Muscle of arm (tissue), 12 donors: Measurements from ENCODE around the gene ASIC4. TPM values are rescaled to one million over a fixed set of nuclear protein-coding genes. Genes with fewer than 3 reads are reported as not detected.

Experiments used
- DNase-seq: peaks from one replicate; pipeline ENCODE4 v3.0.0-alpha.2; 2013
- polyA plus RNA-seq, 12 donors: library from polyadenylated mRNA; unstranded; fragments of 120-200 nt; gene quantifications; one replicate each; pipeline ENCODE4 v1.2.1, GENCODE V29; 2013; ENCODE audit not compliant: insufficient read length in 12 of 12

Gene ASIC4
- polyA plus RNA-seq, 12 donors, result 0.24 to 1.1 (median 0.48) TPM; not detected in 2

DNA sequence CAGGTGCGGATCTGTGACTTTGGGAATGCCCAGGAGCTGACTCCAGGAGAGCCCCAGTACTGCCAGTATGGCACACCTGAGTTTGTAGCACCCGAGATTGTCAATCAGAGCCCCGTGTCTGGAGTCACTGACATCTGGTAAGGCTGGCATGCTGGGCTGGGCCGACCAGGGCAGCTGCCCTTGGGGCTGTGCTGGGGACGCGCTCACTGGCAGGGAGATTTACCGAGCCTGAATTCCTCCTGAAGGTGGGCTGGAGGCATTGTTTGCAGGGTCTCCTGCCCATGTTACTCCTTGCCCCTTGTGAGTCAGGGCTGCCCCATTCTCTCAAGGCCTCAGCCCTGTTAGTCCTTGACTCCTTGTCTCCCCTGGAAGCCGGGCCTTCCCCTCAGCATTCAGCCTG lies 34.3 kb upstream of the ASIC4 start:
- no peak for DNase-seq

DNA sequence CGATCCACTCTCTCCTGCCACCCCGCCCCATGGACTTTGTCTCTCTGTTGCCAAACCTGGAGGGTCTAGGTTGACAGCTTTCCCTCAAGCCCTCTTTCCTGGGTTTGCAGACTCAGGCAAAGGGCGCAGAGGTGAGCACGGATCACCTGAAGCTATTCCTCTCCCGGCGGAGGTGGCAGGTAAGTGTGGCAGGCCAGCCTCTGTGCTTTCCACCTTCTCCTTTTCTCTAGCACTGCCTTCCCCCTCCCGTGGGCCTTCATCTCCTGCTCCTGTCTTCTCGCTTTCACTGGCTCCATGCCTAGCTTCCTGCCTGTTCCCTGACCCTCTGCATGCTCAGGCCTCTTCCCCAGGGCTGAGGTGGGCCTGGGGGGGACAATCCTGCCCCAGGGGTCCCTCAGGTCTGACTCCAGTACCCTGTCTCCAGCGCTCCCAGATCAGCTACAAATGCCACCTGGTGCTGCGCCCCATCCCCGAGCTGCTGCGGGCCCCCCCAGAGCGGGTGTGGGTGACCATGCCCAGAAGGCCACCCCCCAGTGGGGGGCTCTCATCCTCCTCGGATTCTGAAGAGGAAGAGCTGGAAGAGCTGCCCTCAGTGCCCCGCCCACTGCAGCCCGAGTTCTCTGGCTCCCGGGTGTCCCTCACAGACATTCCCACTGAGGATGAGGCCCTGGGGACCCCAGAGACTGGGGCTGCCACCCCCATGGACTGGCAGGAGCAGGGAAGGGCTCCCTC lies 31.4 kb upstream of the ASIC4 start:
- DNase-seq, result no peak

DNA sequence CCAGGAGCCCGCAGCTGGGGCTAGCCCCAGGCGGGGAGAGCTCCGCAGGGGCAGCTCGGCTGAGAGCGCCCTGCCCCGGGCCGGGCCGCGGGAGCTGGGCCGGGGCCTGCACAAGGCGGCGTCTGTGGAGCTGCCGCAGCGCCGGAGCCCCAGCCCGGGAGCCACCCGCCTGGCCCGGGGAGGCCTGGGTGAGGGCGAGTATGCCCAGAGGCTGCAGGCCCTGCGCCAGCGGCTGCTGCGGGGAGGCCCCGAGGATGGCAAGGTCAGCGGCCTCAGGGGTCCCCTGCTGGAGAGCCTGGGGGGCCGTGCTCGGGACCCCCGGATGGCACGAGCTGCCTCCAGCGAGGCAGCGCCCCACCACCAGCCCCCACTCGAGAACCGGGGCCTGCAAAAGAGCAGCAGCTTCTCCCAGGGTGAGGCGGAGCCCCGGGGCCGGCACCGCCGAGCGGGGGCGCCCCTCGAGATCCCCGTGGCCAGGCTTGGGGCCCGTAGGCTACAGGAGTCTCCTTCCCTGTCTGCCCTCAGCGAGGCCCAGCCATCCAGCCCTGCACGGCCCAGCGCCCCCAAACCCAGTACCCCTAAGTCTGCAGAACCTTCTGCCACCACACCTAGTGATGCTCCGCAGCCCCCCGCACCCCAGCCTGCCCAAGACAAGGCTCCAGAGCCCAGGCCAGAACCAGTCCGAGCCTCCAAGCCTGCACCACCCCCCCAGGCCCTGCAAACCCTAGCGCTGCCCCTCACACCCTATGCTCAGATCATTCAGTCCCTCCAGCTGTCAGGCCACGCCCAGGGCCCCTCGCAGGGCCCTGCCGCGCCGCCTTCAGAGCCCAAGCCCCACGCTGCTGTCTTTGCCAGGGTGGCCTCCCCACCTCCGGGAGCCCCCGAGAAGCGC lies 30.6 kb upstream of the ASIC4 start:
- no peak for DNase-seq

DNA sequence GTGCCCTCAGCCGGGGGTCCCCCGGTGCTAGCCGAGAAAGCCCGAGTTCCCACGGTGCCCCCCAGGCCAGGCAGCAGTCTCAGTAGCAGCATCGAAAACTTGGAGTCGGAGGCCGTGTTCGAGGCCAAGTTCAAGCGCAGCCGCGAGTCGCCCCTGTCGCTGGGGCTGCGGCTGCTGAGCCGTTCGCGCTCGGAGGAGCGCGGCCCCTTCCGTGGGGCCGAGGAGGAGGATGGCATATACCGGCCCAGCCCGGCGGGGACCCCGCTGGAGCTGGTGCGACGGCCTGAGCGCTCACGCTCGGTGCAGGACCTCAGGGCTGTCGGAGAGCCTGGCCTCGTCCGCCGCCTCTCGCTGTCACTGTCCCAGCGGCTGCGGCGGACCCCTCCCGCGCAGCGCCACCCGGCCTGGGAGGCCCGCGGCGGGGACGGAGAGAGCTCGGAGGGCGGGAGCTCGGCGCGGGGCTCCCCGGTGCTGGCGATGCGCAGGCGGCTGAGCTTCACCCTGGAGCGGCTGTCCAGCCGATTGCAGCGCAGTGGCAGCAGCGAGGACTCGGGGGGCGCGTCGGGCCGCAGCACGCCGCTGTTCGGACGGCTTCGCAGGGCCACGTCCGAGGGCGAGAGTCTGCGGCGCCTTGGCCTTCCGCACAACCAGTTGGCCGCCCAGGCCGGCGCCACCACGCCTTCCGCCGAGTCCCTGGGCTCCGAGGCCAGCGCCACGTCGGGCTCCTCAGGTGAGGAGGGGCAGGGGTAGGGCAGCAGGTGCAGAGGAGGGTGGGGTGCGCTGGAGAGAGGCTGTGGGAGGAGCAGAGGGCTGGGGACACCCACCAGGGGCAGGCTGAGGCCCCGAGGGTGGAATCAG lies 29.7 kb upstream of the ASIC4 start:
- no peak for DNase-seq

DNA sequence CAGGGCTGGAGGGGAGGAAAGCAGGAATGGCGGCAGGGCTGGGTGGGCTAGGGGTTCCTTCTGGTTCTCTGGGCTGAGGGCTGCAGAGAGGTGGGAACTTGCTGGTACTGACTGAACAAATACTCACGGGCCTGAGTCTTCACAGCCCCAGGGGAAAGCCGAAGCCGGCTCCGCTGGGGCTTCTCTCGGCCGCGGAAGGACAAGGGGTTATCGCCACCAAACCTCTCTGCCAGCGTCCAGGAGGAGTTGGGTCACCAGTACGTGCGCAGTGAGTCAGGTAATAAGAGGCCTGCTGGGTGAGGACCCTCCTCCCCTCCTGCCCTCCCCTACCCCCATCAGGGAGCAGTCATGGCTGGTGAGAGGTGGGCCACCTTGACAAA lies 29.1 kb upstream of the ASIC4 start:
- DNase-seq, result no peak

DNA sequence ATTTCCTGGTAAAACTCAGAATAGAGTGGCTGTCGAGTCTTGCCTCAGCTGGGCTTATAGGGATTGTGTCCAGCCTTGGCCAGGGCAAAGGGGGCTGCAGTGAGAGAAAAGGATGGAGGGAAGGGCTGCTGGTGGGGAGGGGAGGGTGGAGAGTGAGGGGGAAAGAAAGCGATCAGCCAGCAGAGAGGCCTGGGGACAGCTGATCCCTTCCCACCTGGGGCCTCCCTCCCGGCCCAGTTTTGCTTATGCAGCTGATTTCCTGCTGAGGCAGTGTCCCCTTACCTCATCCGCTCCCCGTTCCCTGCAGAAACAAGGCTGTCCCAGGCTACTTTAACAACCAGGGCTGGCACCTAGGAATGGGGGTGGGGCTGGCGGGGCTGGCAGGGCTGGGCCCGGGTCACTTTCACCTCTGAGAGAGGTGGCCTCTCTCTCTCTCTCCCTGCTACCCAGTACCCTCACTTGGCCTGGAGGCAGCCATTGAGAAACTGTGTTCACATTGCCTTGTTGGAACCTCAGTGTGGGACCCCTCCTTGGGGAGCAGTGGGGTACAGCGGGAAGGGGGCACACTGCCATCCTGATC lies 27.8 kb upstream of the ASIC4 start:
- no peak for DNase-seq

DNA sequence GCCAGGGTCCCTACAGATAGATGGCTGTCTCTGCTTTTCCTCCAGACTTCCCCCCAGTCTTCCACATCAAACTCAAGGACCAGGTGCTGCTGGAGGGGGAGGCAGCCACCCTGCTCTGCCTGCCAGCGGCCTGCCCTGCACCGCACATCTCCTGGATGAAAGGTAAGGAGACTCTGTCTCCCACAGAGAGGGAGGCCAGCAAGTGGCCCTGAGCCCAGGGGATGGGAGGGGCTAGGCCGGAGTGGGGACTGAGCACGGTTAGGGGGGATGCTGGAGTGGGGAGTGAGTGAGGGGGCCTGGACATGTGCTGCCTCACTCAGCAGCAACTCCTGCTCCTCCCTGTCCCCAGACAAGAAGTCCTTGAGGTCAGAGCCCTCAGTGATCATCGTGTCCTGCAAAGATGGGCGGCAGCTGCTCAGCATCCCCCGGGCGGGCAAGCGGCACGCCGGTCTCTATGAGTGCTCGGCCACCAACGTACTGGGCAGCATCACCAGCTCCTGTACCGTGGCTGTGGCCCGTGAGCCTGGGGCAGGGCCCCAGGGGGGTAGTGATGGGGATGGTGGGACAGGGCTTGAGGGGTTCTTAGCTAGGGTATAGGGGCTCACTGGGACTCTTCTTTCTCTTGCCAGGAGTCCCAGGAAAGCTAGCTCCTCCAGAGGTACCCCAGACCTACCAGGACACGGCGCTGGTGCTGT lies 26.0 kb upstream of the ASIC4 start:
- DNase-seq, result no peak

DNA sequence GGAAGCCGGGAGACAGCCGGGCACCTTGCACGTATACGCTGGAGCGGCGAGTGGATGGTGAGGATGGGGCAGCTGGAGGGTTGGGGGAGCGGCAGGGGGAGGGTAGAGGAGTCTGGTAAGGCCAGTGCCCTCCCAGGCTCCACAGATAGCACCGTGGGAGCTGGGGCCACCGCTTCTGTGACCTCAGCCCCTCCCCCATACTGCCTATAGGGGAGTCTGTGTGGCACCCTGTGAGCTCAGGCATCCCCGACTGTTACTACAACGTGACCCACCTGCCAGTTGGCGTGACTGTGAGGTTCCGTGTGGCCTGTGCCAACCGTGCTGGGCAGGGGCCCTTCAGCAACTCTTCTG lies 25.5 kb upstream of the ASIC4 start:
- DNase-seq, result no peak

DNA sequence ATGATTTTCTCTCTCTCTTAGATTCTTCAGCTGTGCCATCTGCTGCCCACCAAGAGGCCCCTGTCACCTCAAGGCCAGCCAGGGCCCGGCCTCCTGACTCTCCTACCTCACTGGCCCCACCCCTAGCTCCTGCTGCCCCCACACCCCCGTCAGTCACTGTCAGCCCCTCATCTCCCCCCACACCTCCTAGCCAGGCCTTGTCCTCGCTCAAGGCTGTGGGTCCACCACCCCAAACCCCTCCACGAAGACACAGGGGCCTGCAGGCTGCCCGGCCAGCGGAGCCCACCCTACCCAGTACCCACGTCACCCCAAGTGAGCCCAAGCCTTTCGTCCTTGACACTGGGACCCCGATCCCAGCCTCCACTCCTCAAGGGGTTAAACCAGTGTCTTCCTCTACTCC lies 25.0 kb upstream of the ASIC4 start:
- DNase-seq, result no peak

DNA sequence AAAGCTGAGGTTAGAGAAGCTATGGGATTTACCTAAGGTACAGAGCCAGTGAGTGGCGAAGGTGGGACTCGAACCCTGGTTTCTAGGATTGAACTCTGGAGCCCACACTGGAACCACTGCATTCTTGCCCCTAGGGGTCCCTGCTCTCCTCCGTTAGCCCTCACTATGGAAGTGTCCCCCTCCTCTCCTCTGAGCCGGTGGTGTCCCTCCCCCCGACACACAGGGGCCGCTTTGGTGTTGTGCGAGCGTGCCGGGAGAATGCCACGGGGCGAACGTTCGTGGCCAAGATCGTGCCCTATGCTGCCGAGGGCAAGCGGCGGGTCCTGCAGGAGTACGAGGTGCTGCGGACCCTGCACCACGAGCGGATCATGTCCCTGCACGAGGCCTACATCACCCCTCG lies 24.1 kb upstream of the ASIC4 start:
- no peak for DNase-seq

DNA sequence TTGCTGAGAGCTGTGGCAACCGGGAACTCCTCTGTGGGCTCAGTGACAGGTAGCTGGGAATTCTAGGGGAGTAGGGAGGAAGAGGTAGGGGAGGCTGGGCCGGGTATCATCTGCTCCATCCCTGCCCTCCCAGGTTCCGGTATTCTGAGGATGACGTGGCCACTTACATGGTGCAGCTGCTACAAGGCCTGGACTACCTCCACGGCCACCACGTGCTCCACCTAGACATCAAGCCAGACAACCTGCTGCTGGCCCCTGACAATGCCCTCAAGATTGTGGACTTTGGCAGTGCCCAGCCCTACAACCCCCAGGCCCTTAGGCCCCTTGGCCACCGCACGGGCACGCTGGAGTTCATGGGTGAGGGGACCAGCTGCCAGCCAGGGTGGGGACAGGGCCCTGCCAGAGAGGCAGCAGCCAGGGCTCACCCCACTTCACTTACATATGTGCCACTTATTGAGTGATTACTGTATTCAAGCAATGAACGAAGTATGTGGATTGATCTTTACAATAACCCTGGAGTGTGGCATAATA lies 23.6 kb upstream of the ASIC4 start:
- DNase-seq, result no peak

DNA sequence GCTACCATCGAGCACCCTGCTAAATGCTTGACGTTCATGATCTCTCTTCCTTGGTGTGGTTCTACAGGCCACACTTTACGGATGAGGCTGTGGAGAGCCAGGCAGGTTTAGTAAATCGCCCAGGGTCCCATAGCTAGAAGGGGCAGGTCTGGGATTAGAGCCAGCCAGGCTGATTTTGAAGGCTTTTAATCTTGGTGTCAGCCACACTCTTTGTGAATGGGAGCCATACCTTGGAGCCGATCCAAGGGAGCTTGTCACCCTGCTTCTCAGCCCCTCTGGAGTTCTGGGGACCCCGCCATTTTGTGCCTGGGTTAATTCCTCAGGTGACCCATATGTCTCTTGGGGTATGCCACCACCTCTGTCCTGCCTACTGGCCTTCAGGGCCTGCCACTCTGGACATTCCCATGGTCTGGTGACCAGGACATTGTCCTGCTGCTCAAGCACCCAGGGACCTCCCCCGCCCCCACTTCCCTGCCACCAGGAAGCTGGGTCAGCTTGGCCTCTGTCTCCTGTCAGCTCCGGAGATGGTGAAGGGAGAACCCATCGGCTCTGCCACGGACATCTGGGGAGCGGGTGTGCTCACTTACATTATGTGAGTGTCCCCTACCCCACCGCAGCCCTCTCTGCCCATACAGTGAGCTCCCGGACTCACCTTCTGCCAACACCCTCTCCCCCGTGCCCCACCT lies 22.9 kb upstream of the ASIC4 start:
- no peak for DNase-seq

DNA sequence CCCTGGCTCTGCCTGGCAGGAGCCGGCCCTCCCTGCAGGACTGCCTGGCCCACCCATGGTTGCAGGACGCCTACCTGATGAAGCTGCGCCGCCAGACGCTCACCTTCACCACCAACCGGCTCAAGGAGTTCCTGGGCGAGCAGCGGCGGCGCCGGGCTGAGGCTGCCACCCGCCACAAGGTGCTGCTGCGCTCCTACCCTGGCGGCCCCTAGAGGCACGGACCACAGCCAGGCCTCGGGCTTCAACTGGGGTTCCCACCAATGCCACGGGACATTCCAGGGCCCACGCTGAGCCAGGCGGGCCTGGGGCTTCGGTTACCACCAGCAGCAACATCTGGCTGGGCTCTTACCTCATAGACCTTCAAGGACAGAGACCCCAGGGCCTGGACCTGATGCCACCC lies 21.7 kb upstream of the ASIC4 start:
- DNase-seq, result no peak

DNA sequence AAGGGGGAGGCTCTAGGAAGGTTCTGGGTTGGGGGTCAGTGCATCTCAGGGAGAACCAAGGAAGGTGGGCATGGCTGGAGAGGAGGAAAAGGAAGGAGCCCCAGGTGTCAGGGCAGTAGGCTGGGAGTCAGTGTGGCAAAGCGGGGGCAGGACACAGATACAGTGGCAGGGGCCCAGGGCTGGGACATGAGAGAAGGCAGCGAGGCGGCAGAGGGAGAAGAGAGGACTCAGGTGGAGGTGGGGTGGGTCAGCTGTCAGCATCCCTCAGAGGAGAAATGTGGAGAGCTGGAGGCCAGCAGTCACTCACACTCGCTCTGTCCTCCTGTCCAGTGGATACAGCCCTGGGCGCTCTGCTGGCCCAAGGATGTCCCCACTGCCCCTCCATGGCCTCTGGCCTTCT lies 21.2 kb upstream of the ASIC4 start:
- DNase-seq, result no peak

DNA sequence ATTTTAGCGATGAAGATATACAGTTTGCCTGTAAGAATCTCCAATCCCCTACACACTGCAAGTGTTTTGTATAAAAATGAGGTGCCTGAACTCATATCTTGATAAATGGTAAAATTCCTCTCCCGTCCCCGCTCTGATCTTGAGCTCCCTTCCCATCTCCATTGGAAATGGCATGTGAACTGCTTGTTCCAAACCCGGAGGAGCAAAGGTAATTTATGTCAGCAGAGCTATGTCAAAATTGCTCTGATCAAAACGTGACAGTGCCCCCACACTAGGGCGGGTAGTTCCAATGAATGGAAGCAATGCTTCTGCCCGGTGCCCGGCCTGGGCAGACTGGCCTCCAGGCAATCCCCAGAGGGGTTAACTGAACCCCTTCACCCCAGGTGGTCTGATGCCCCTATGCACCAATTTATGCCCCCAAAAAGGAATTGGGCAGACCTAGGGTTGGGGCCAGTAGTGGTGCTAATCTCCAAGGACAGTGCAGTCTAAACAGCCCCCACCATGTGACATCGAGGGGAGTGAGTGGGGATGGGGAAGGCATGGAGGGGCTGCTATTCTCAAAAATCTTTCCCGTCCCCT lies 19.2 kb upstream of the ASIC4 start:
- DNase-seq, result no peak

DNA sequence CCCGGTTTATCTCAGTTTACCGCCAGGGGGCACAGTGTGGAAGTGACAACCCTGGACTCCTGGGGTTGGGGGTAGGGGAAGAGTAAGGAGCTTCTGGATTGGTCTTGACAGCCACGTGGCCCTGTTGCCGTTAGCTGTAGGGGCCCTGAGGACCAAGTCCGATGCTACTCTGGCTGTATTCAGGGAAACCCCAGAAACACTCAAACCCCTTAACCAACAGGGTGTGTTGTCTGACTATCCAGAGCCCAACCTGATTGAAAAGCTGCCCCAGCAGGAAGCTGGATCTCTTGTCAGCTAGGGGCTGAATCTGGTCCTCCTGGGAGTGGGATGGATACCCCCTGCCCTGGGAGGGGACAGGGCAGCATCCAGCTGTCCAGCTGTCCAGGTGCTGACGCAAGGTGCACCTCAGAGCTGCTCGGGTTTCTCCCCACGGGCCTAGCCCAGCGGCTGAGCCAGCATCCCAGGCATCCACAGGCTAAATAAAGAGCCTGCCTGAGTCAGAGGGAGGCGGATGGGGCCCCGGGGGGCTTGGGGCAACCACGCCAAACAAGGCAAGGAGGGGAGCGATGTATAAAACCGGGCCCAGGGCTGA lies 18.7 kb upstream of the ASIC4 start:
- DNase-seq, result no peak

DNA sequence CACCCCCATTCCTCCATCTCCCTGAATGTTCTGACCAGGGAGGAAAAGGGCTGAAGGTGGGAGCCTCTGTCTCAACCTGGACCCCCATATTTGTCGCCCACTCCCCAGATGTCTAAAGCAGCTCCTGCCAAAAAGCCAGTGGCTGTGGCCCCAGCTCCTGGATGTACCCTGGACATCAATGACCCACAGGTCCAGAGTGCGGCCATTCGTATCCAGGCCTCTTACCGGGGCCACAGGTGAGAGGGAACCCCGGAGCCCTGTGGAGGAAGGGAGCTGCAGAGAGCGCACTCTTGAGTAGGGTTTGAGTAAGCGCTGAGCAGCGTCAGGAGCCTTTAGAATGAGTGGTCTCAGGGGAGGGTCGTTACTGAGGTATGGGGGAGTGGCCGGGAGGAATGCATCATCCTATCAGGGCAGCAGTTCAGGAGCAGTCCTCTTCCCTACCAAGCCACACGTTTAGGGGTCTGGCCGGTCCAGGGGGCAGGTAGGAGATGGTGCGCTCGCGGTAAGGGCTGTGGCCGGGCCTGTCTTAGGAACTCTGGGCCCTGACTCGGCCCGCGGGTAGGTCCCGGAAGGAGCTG lies 17.9 kb upstream of the ASIC4 start:
- DNase-seq, result no peak

DNA sequence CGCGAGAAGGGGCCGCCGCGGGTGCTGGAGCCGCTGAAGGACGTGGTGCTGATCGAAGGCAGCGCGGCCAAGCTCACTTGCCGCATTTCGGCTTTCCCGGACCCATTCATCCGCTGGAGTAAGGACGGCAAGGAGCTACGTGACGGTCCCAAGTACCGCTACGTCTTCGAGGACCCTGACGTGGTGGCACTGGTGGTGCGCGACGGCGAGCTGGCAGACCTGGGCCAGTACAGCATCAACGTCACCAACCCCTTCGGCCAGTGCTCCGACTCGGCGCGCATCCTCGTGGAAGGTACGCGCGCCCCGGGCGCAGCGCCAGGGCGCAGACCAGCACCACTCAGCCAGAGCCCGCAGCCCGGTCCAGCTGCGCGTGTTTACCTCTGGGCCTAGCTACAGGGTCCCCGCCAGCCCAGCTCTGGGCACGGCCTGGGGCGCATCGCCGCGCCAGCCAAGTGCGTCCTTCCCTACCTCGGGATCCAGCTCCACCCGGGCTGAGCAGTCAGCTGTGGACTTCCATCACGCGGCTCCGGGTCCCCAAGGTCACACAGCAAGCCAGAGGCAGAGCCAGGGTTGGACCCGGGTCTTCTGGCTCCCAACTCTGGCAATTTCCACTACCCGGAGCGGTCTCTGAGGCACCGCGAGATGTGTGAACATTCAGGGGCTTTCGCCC lies 17.3 kb upstream of the ASIC4 start:
- no peak for DNase-seq
